ENCODE results near the gene NMNAT2.

DNA sequence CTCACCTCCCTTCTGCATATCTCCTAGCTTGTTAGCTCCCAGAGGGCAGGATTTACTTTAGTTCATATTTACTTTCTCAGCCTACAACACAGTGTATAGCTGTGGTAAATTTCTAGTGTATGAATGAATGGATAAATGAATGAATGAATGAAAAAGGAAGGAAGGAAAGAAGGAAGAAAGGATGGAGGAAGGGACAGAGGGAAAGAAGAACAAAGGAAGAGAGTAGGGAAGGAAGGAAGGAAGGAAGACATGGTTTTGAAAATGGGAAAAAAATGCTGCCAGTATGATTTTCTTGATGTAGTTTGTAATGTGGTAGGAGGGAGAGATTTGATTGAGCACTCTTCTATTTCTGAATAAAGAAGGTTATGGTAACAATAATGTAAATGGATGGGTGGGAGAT lies 185.1 kb downstream of the NMNAT2 start:
- TF ChIP-seq, protein P1, sequence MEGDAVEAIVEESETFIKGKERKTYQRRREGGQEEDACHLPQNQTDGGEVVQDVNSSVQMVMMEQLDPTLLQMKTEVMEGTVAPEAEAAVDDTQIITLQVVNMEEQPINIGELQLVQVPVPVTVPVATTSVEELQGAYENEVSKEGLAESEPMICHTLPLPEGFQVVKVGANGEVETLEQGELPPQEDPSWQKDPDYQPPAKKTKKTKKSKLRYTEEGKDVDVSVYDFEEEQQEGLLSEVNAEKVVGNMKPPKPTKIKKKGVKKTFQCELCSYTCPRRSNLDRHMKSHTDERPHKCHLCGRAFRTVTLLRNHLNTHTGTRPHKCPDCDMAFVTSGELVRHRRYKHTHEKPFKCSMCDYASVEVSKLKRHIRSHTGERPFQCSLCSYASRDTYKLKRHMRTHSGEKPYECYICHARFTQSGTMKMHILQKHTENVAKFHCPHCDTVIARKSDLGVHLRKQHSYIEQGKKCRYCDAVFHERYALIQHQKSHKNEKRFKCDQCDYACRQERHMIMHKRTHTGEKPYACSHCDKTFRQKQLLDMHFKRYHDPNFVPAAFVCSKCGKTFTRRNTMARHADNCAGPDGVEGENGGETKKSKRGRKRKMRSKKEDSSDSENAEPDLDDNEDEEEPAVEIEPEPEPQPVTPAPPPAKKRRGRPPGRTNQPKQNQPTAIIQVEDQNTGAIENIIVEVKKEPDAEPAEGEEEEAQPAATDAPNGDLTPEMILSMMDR (IDR thresholded peaks at IDR 0.05; ENCODE audit: low read length), result no peak
- no peak for TF ChIP-seq EZH2 (IDR thresholded peaks at IDR 0.05; ENCODE audit: borderline replicate concordance, low read length)

Data from OCI-LY1 (cell line).